IPS-18a (cell line): ENCODE data around the gene NADK.
"Not testable (repeated sequence)": the region's sequence is repeated elsewhere in the genome, so short reads cannot be mapped to it uniquely, and the experiment has no call there.

Experiments
- H3K27ac ChIP-seq: one replicate; pipeline ENCODE4 v1.5.1; 2013; ENCODE audit warnings: low read length
- H3K27me3 ChIP-seq: one replicate; pipeline ENCODE4 v1.6.1; 2013; ENCODE audit warnings: mild to moderate bottlenecking, low read length; ENCODE audit not compliant: control insufficient read depth, insufficient read depth
- H3K36me3 ChIP-seq: one replicate; pipeline ENCODE4 v1.6.1; 2013; ENCODE audit warnings: low read depth, low read length; ENCODE audit not compliant: control insufficient read depth
- H3K4me1 ChIP-seq: one replicate; pipeline ENCODE4 v1.6.1; 2013; ENCODE audit warnings: low read depth, low read length; ENCODE audit not compliant: control insufficient read depth
- H3K4me3 ChIP-seq: one replicate; pipeline ENCODE4 v1.5.1; 2013; ENCODE audit warnings: low read length
- H3K9ac ChIP-seq: one replicate; pipeline ENCODE4 v1.6.1; 2013; ENCODE audit warnings: mild to moderate bottlenecking, low read length, moderate library complexity
- H3K9me3 ChIP-seq: one replicate; pipeline ENCODE4 v1.6.1; 2013; ENCODE audit warnings: low read depth, low read length; ENCODE audit not compliant: control insufficient read depth

NADK gene

GRCh38 chr1:1732381-1732780, 45.9 kb downstream of the NADK start:
- no peaks in the 10 kb centered on the region for H3K4me1 ChIP-seq
- H3K27ac ChIP-seq = no peak overlapping the region
- no peaks in the 10 kb centered on the region for H3K9me3 ChIP-seq
- no peaks in the 10 kb centered on the region for H3K27me3 ChIP-seq
- no peak overlapping the region for H3K4me3 ChIP-seq
- H3K9ac ChIP-seq = no peak overlapping the region
- peaks cover 14% of the 10 kb centered on the region for H3K36me3 ChIP-seq

GRCh38 chr1:1730870-1731269, 47.4 kb downstream of the NADK start:
- no peak overlapping the region for H3K4me3 ChIP-seq
- no peaks in the 10 kb centered on the region for H3K4me1 ChIP-seq
- H3K9me3 ChIP-seq = no peaks in the 10 kb centered on the region
- H3K36me3 ChIP-seq = peaks cover 14% of the 10 kb centered on the region
- no peak overlapping the region for H3K27ac ChIP-seq
- H3K27me3 ChIP-seq = no peaks in the 10 kb centered on the region
- H3K9ac ChIP-seq = no peak overlapping the region

- H3K4me1 ChIP-seq, H3K4me3 ChIP-seq, H3K9me3 ChIP-seq, H3K9ac ChIP-seq, H3K27me3 ChIP-seq, H3K27ac ChIP-seq: not testable (repeated sequence)
- peaks cover 14% of the 10 kb centered on the region for H3K36me3 ChIP-seq
These were observed 48.0 kb downstream of the NADK start for GRCh38 chr1:1730230-1730629.

- H3K9me3 ChIP-seq, H3K27me3 ChIP-seq, H3K27ac ChIP-seq, H3K4me1 ChIP-seq, H3K4me3 ChIP-seq, H3K9ac ChIP-seq: not testable (repeated sequence)
- peaks cover 14% of the 10 kb centered on the region for H3K36me3 ChIP-seq
These were observed 49.0 kb downstream of the NADK start for GRCh38 chr1:1729116-1729816.

- H3K4me1 ChIP-seq, H3K9me3 ChIP-seq, H3K4me3 ChIP-seq, H3K27ac ChIP-seq, H3K27me3 ChIP-seq, H3K9ac ChIP-seq: not testable (repeated sequence)
- H3K36me3 ChIP-seq = peaks cover 14% of the 10 kb centered on the region
These were observed 49.8 kb downstream of the NADK start for GRCh38 chr1:1728308-1729005.

GRCh38 chr1:1727131-1727651, 51.1 kb downstream of the NADK start:
- H3K4me1 ChIP-seq, H3K27me3 ChIP-seq, H3K27ac ChIP-seq, H3K9me3 ChIP-seq, H3K4me3 ChIP-seq, H3K9ac ChIP-seq, H3K36me3 ChIP-seq: not testable (repeated sequence)

- not testable (repeated sequence) for H3K9ac ChIP-seq, H3K9me3 ChIP-seq, H3K27ac ChIP-seq, H3K27me3 ChIP-seq, H3K36me3 ChIP-seq, H3K4me3 ChIP-seq, H3K4me1 ChIP-seq
These were observed 52.2 kb downstream of the NADK start for GRCh38 chr1:1726088-1726487.

GRCh38 chr1:1724035-1724864, 54.0 kb downstream of the NADK start, which contains the start of gene CDK11A:
TSS of gene CDK11A (minus strand) at chr1:1724357. CDS start at chr1:1722818, 1,539 bp downstream.
- Histone ChIP-seq H3K4me3 (peak within 1 kb of the TSS; percentile 73), H3K9ac (peak within 1 kb of the TSS; percentile 58)
- not testable (repeated sequence) for H3K27me3 ChIP-seq, H3K9me3 ChIP-seq, H3K27ac ChIP-seq, H3K36me3 ChIP-seq, H3K4me1 ChIP-seq

- Histone ChIP-seq H3K4me3 (no peak overlapping the region), H3K9ac (no peak overlapping the region), H3K36me3 (peaks cover 25% of the 10 kb centered on the region), H3K4me1 (no peaks in the 10 kb centered on the region), H3K27me3 (no peaks in the 10 kb centered on the region), H3K27ac (no peak overlapping the region), H3K9me3 (no peaks in the 10 kb centered on the region)
These were observed 57.1 kb downstream of the NADK start for GRCh38 chr1:1721201-1721600.

GRCh38 chr1:1715109-1715883, 63.0 kb downstream of the NADK start:
- H3K4me3 ChIP-seq, H3K9me3 ChIP-seq, H3K9ac ChIP-seq, H3K27ac ChIP-seq, H3K4me1 ChIP-seq, H3K27me3 ChIP-seq: not testable (repeated sequence)
- peaks cover 28% of the 10 kb centered on the region for H3K36me3 ChIP-seq

GRCh38 chr1:1707897-1708296, 70.4 kb downstream of the NADK start:
- H3K36me3 ChIP-seq, H3K27ac ChIP-seq, H3K9ac ChIP-seq, H3K4me1 ChIP-seq, H3K4me3 ChIP-seq, H3K27me3 ChIP-seq, H3K9me3 ChIP-seq: not testable (repeated sequence)
